H1 (cell line): Measurements from ENCODE around the gene ZNF33A. TPM values are rescaled to one million over a fixed set of nuclear protein-coding genes. Genes with fewer than 3 reads are reported as not detected.

Experiments used
- CTCF ChIA-PET: fragments of 300-600 bp; sonication (Branson Sonifier 250); formaldehyde crosslinking; loops from one replicate; lab custom pipeline; 2021; ENCODE audit not compliant: partially characterized antibody; lab: Charles Lee
- POLR2A ChIA-PET: fragments of 300-600 bp; sonication (Branson Sonifier 250); formaldehyde crosslinking; loops from one replicate; lab custom pipeline; 2021; ENCODE audit warnings: inconsistent platforms; ENCODE audit not compliant: partially characterized antibody; lab: Charles Lee
- DNase-seq, 2 experiments: peaks; one replicate each; pipeline versions ENCODE4 v3.0.0 to v3.0.0-alpha.2; 2010 to 2022; ENCODE audit warnings: low spot score in 2 of 2, low read depth in 1 of 2, mixed read lengths in 1 of 2
- FAIRE-seq: peaks from 2 replicates; lab custom pipeline; 2011; peaks lifted over from hg19 to GRCh38; lab: Jason Lieb, UNC
- H2AFZ ChIP-seq: 2 replicates; pipeline ENCODE4 v1.8.1; 2012; ENCODE audit warnings: low read length, inconsistent platforms
- H2AK5ac ChIP-seq: 2 replicates; pipeline ENCODE4 v1.6.1; 2013; ENCODE audit warnings: low read depth, low read length
- H2BK120ac ChIP-seq: replicated peaks from 2 replicates; pipeline ENCODE3; 2013; ENCODE audit warnings: low read depth, low read length, inconsistent platforms
- H2BK12ac ChIP-seq: 2 replicates; pipeline ENCODE4 v1.6.1; 2013; ENCODE audit warnings: low read depth, low read length
- H2BK15ac ChIP-seq: 2 replicates; pipeline ENCODE4 v1.6.1; 2013; ENCODE audit warnings: low read length
- H2BK20ac ChIP-seq: 2 replicates; pipeline ENCODE4 v1.6.1; 2013; ENCODE audit warnings: low read length
- H2BK5ac ChIP-seq: 2 replicates; pipeline ENCODE4 v1.6.1; 2013; ENCODE audit warnings: low read depth, low read length
- H3K14ac ChIP-seq: 2 replicates; pipeline ENCODE4 v1.6.1; 2013; ENCODE audit warnings: inconsistent platforms; ENCODE audit not compliant: insufficient read length
- H3K18ac ChIP-seq: 2 replicates; pipeline ENCODE4 v1.6.1; 2013; ENCODE audit warnings: low read length; ENCODE audit errors: extremely low read depth
- H3K23ac ChIP-seq: 2 replicates; pipeline ENCODE4 v1.6.1; 2013; ENCODE audit warnings: inconsistent platforms; ENCODE audit not compliant: insufficient read length
- H3K23me2 ChIP-seq: 2 replicates; pipeline ENCODE4 v1.6.1; 2013; ENCODE audit warnings: low read depth, low read length
- H3K27ac ChIP-seq: 2 replicates; pipeline ENCODE4 v1.6.1; 2011; ENCODE audit warnings: low read depth, low read length, inconsistent platforms
- H3K27me3 ChIP-seq, 4 experiments: replicated peaks in 1 of 4; 1 replicate in 1 of 4; 2 replicates in 3 of 4; pipeline versions ENCODE4 v1.6.1 to v1.8.1; 2011 to 2013; ENCODE audit warnings: low read length in 3 of 4, mild to moderate bottlenecking in 3 of 4, inconsistent platforms in 2 of 4, mixed read lengths in 2 of 4, moderate library complexity in 1 of 4; ENCODE audit not compliant: control insufficient read depth in 3 of 4, insufficient read depth in 3 of 4; ENCODE audit errors: extremely low read depth in 1 of 4
- H3K36me3 ChIP-seq, 4 experiments: 2 replicates each; pipeline versions ENCODE4 v1.6.1 to v1.8.1; 2011 to 2013; ENCODE audit warnings: mild to moderate bottlenecking in 4 of 4, low read length in 3 of 4, moderate library complexity in 2 of 4, control low read depth in 1 of 4, inconsistent platforms in 1 of 4; ENCODE audit not compliant: insufficient read depth in 4 of 4, control insufficient read depth in 2 of 4
- H3K4ac ChIP-seq: replicated peaks from 2 replicates; pipeline ENCODE3; 2013; ENCODE audit warnings: low read length, low read depth, mixed read lengths, inconsistent platforms; ENCODE audit not compliant: insufficient read length
- H3K4me1 ChIP-seq, 4 experiments: replicated peaks in 1 of 4; 1 replicate in 1 of 4; 2 replicates in 3 of 4; pipeline versions ENCODE4 v1.6.1 to v1.8.1; 2011 to 2013; ENCODE audit warnings: low read length in 3 of 4, inconsistent platforms in 2 of 4, mixed read lengths in 1 of 4; ENCODE audit not compliant: insufficient read depth in 4 of 4, control insufficient read depth in 3 of 4
- H3K4me2 ChIP-seq, 2 experiments: 2 replicates each; pipeline versions ENCODE4 v1.6.1 to v1.8.1; 2011 to 2013; ENCODE audit warnings: low read depth in 2 of 2, low read length in 2 of 2, control low read depth in 1 of 2, inconsistent platforms in 1 of 2, mild to moderate bottlenecking in 1 of 2; ENCODE audit not compliant: insufficient read depth in 1 of 2
- H3K4me3 ChIP-seq, 4 experiments: fragments of 200-600, 300-600 bp in 1 of 4; sonication (generic), shearing (Covaris generic), sonication (Bioruptor Twin) in 1 of 4; 2 replicates each; pipeline versions ENCODE4 v1.5.1 to v1.8.1; 2011 to 2016; ENCODE audit warnings: low read length in 4 of 4, low read depth in 3 of 4, control low read depth in 2 of 4, inconsistent platforms in 2 of 4, mild to moderate bottlenecking in 2 of 4, mixed read lengths in 1 of 4, moderate library complexity in 1 of 4; ENCODE audit not compliant: insufficient read depth in 2 of 4; ENCODE audit errors: extremely low read depth in 1 of 4
- H3K56ac ChIP-seq: replicated peaks from 2 replicates; pipeline ENCODE3; 2013; ENCODE audit warnings: low read depth, mild to moderate bottlenecking, mixed read lengths, low read length, inconsistent platforms; ENCODE audit not compliant: insufficient read length
- H3K79me1 ChIP-seq: 2 replicates; pipeline ENCODE4 v1.6.1; 2013; ENCODE audit warnings: low read depth, low read length, control low read depth
- H3K79me2 ChIP-seq, 2 experiments: 2 replicates each; pipeline versions ENCODE4 v1.6.1 to v1.8.1; 2012 to 2013; ENCODE audit warnings: low read length in 2 of 2, mild to moderate bottlenecking in 2 of 2, inconsistent platforms in 1 of 2; ENCODE audit not compliant: insufficient read depth in 2 of 2, control insufficient read depth in 1 of 2
- H3K9ac ChIP-seq, 4 experiments: replicated peaks in 1 of 4; 1 replicate in 1 of 4; 2 replicates in 3 of 4; pipeline versions ENCODE4 v1.6.1 to v1.8.1; 2011 to 2013; ENCODE audit warnings: low read depth in 3 of 4, low read length in 3 of 4, control low read depth in 2 of 4, mild to moderate bottlenecking in 2 of 4, moderate library complexity in 2 of 4, inconsistent platforms in 1 of 4; ENCODE audit errors: extremely low read depth in 1 of 4
- H3K9me3 ChIP-seq, 2 experiments: 2 replicates each; pipeline versions ENCODE4 v1.6.1 to v1.8.1; 2012 to 2013; ENCODE audit warnings: mild to moderate bottlenecking in 2 of 2, moderate library complexity in 2 of 2, control low read depth in 1 of 2, inconsistent platforms in 1 of 2, low read depth in 1 of 2, low read length in 1 of 2, mixed read lengths in 1 of 2; ENCODE audit not compliant: insufficient read depth in 2 of 2
- H4K20me1 ChIP-seq, 2 experiments: replicated peaks in 1 of 2; 2 replicates each; pipeline versions ENCODE3 to v1.8.1; 2011 to 2013; ENCODE audit warnings: inconsistent platforms in 2 of 2, low read length in 2 of 2, mild to moderate bottlenecking in 1 of 2; ENCODE audit not compliant: insufficient read depth in 2 of 2, control insufficient read depth in 1 of 2
- H4K5ac ChIP-seq: 2 replicates; pipeline ENCODE4 v1.6.1; 2013; ENCODE audit warnings: low read length, low read depth, mixed read lengths, inconsistent platforms; ENCODE audit not compliant: insufficient read length
- H4K8ac ChIP-seq: 2 replicates; pipeline ENCODE4 v1.8.0; 2013; ENCODE audit warnings: mild to moderate bottlenecking, moderate library complexity, low read length, inconsistent platforms; ENCODE audit not compliant: insufficient read depth; ENCODE audit errors: extremely low read depth
- H4K91ac ChIP-seq: replicated peaks from 2 replicates; pipeline ENCODE3; 2013; ENCODE audit warnings: low read length, mixed read lengths, inconsistent platforms; ENCODE audit not compliant: insufficient read length
- CBX5 ChIP-seq: fragments of 300-800, 300-1000 bp; sonication (generic); IDR thresholded peaks from 2 replicates; pipeline ENCODE4 v1.7.1; 2016; ENCODE audit warnings: antibody characterized with exemption, low read length, low read depth
- CEBPB ChIP-seq: IDR thresholded peaks from 2 replicates; pipeline ENCODE4 v1.6.1; 2012; ENCODE audit warnings: low read depth, low read length
- E2F6 ChIP-seq: IDR thresholded peaks from 2 replicates; pipeline ENCODE4 v1.6.1; 2012; ENCODE audit warnings: inconsistent platforms
- EZH2 ChIP-seq: fragments of 200-600 bp; sonication (generic); IDR thresholded peaks from 2 replicates; pipeline ENCODE4 v1.7.1; 2012; ENCODE audit warnings: low read depth, mild to moderate bottlenecking, moderate library complexity, low read length, inconsistent platforms; ENCODE audit not compliant: severe bottlenecking
- GABPA ChIP-seq: IDR thresholded peaks from 2 replicates; pipeline ENCODE4 v1.6.1; 2011; ENCODE audit warnings: mild to moderate bottlenecking, low read length, moderate library complexity, borderline replicate concordance; ENCODE audit not compliant: insufficient read depth
- PHF8 ChIP-seq: fragments of 200-600 bp; sonication (generic); conservative IDR thresholded peaks from 2 replicates; pipeline ENCODE4 v1.7.1; 2012; ENCODE audit warnings: low read depth, mild to moderate bottlenecking, inconsistent platforms, low read length, moderate library complexity
- POLR2A ChIP-seq, 2 experiments: IDR thresholded peaks; 1 replicate in 1 of 2; 2 replicates in 1 of 2; pipeline ENCODE4 v1.6.1; 2011; ENCODE audit warnings: low read depth in 2 of 2, low read length in 2 of 2, mild to moderate bottlenecking in 2 of 2; ENCODE audit errors: control extremely low read depth in 1 of 2
- POU5F1 ChIP-seq: IDR thresholded peaks from 2 replicates; pipeline ENCODE4 v1.6.1; 2011; ENCODE audit warnings: low read depth, mild to moderate bottlenecking, low read length, moderate library complexity
- SIX5 ChIP-seq: IDR thresholded peaks from 2 replicates; pipeline ENCODE4 v1.6.1; 2011; ENCODE audit warnings: mild to moderate bottlenecking, low read depth, low read length
- SP2 ChIP-seq: IDR thresholded peaks from 2 replicates; pipeline ENCODE4 v1.6.1; 2012; ENCODE audit warnings: mild to moderate bottlenecking, low read length, inconsistent platforms
- TAF7 ChIP-seq: optimal IDR thresholded peaks from 2 replicates; pipeline ENCODE3; 2011; ENCODE audit warnings: low read depth, mild to moderate bottlenecking, inconsistent platforms, low read length, moderate library complexity, borderline replicate concordance
- TBP ChIP-seq: IDR thresholded peaks from 2 replicates; pipeline ENCODE4 v1.6.1; 2011; ENCODE audit warnings: low read depth, low read length, improper control_type of control experiment
- WGBS, 2 experiments: shearing (Covaris generic) in 1 of 2; methylation state at CpG; one replicate each; pipeline versions ENCODE4 v1.1.6 to v1.1.7; 2013 to 2015; ENCODE audit warnings: low lambda C conversion rate in 2 of 2, mixed read lengths in 2 of 2, inconsistent platforms in 1 of 2, low coverage in 1 of 2, missing lambda C conversion rate in 1 of 2; ENCODE audit not compliant: insufficient replicate concordance in 2 of 2, insufficient coverage in 1 of 2, insufficient read length in 1 of 2; ENCODE audit errors: extremely low coverage in 1 of 2, missing lambda C conversion rate in 1 of 2; 5-methylcytosine and 5-hydroxymethylcytosine counted together
- polyA plus RNA-seq, 7 experiments: library from polyadenylated mRNA; depleted of rRNA in 3 of 7; stranded (reverse) in 5 of 7; unstranded in 2 of 7; fragments of >200 nt in 5 of 7; fragments of 200-250 nt in 2 of 7; gene quantifications; 1 replicate in 5 of 7; 2 replicates in 1 of 7; 4 replicates in 1 of 7; pipeline versions ENCODE4 v1.2.1 to v1.2.3, GENCODE V29; 2011 to 2013; ENCODE audit warnings: missing spikeins in 2 of 7, mixed read lengths in 2 of 7
- total RNA-seq: library from RNA; stranded (reverse); fragmentation: NEBNext Ultra II Directional; extraction: Animal tissue kit (Norgen Biotek cat#: 25700); gene quantifications from 2 replicates; pipeline ENCODE4 v1.2.1, GENCODE V29; 2021

The ZNF33A gene
- total and polyA plus RNA-seq, 2 of the 8 experiments (the other 6 are each of a cell fraction or from before 2014, with no cell fraction given) = 6.0 to 48.3 TPM

GRCh38 chr10:38102880-38103279 is 92.4 kb downstream of the ZNF33A start:
- no peak overlapping the region for H2BK20ac ChIP-seq
- ChIA-PET CTCF (no interaction called here), POLR2A (no interaction called here)
- no peak overlapping the region for H3K23ac ChIP-seq
- no peak overlapping the region for H3K27ac ChIP-seq
- H3K14ac ChIP-seq = no peak overlapping the region
- H3K4ac ChIP-seq = no peak overlapping the region
- no peak overlapping the region for H3K4me3 ChIP-seq
- H3K23me2 ChIP-seq = no peaks in the 10 kb centered on the region
- H3K36me3 ChIP-seq = no peaks in the 10 kb centered on the region; a peak in 1 of 8 replicates
- no peak overlapping the region for H3K56ac ChIP-seq
- H3K4me1 ChIP-seq = no peaks in the 10 kb centered on the region
- H3K79me1 ChIP-seq = no peaks in the 10 kb centered on the region
- no peak for TF ChIP-seq SP2
- TF ChIP-seq POLR2A (IDR thresholded peaks at IDR 0.05; ENCODE audit: control extremely low read depth in 1 of 2, low read depth in 2 of 2, low read length in 2 of 2) = no peak
- TF ChIP-seq TAF7 = no peak
- TF ChIP-seq SIX5 = no peak
- no peak for TF ChIP-seq E2F6
- TF ChIP-seq POU5F1 = no peak
- no peak for TF ChIP-seq EZH2
- TF ChIP-seq CBX5 = no peak
- TF ChIP-seq GABPA = no peak
- TF ChIP-seq TBP = no peak
- TF ChIP-seq PHF8 = no peak
- TF ChIP-seq CEBPB = no peak
- H3K9me3 ChIP-seq = peaks cover 37 to 41% of the 10 kb centered on the region in 2 experiments
- no peak overlapping the region for H4K5ac ChIP-seq
- no peaks in the 10 kb centered on the region for H3K79me2 ChIP-seq
- H2BK5ac ChIP-seq = no peak overlapping the region
- no peak overlapping the region for H2BK12ac ChIP-seq
- no peak overlapping the region for H4K8ac ChIP-seq
- no peak overlapping the region for H2AFZ ChIP-seq
- no peak overlapping the region for H3K4me2 ChIP-seq
- WGBS, 2 experiments = 56% methylated on average over 1 of the region's 1 CpG; no CpG with 5 or more reads in 1 of the 2 experiments
- H3K18ac ChIP-seq = no peak overlapping the region
- no peaks in the 10 kb centered on the region for H4K20me1 ChIP-seq
- FAIRE-seq (no peak), DNase-seq (no peak)
- H4K91ac ChIP-seq = no peak overlapping the region
- no peak overlapping the region for H3K9ac ChIP-seq
- H2AK5ac ChIP-seq = no peak overlapping the region
- no peaks in the 10 kb centered on the region for H3K27me3 ChIP-seq
- no peak overlapping the region for H2BK120ac ChIP-seq
- no peak overlapping the region for H2BK15ac ChIP-seq
